Heart left ventricle (tissue), 13 donors: ENCODE measurements around the gene STATH.
"Not testable (repeated sequence)": the region's sequence is repeated elsewhere in the genome, so short reads cannot be mapped to it uniquely, and the experiment has no call there.

Experiments used
- POLR2A ChIP-seq, 2 donors: fragments of 450-650 bp; IDR thresholded peaks; one replicate each; pipeline ENCODE4 v1.6.1; 2017; ENCODE audit warnings: antibody characterized with exemption in 2 of 2, mild to moderate bottlenecking in 2 of 2, moderate library complexity in 2 of 2
- TF ChIP-seq, protein P1 (sequence below), 12 donors: fragments of 200-600 bp; sonication (generic) in 4 of 12; IDR thresholded peaks; one replicate each; pipeline versions ENCODE4 v1.5.0 to v1.8.0; 2018 to 2022; ENCODE audit warnings: antibody characterized with exemption in 12 of 12, mild to moderate bottlenecking in 5 of 12
- donor health status: ischemic (EF 13 %, LVEDD 7.1; RV severe dilation, severe dysfunction).
- donor health status: DM: no; HTN: yes; CAD: no.
- donor health status: DM: no; HTN: no; CAD: no.
- donor health status: ischemic (EF 25% LVEDD 6.9; RV normal size, moderate dysfunction).
- donor health status: ischemic (EF 25% LVEDD 5.7; RV mildly dilated, moderate dysfunction).
- donor health status: ischemic (EF 35%, LVEDD 5.7; RV mildly dilated, moderate dysfunction).
- donor health status: nonischemic (EF 11% LVEDD 7.7; RV severe dilation, severe dysfunction).
- donor health status: DM: yes; HTN: yes; CAD: no.
- donor health status: PGD.
- donor health status: ischemic (EF 29% LVEDD 5.4; RV normal size, mild dysfunction).
- donor health status: nonischemic (EF 23%, LVEDD 6.1; RV moderate dilation, normal function).

GRCh38 chr4:70028159-70028558 lies 32.4 kb downstream of the STATH start, which contains the start of gene HTN3:
- TF ChIP-seq, protein P1, sequence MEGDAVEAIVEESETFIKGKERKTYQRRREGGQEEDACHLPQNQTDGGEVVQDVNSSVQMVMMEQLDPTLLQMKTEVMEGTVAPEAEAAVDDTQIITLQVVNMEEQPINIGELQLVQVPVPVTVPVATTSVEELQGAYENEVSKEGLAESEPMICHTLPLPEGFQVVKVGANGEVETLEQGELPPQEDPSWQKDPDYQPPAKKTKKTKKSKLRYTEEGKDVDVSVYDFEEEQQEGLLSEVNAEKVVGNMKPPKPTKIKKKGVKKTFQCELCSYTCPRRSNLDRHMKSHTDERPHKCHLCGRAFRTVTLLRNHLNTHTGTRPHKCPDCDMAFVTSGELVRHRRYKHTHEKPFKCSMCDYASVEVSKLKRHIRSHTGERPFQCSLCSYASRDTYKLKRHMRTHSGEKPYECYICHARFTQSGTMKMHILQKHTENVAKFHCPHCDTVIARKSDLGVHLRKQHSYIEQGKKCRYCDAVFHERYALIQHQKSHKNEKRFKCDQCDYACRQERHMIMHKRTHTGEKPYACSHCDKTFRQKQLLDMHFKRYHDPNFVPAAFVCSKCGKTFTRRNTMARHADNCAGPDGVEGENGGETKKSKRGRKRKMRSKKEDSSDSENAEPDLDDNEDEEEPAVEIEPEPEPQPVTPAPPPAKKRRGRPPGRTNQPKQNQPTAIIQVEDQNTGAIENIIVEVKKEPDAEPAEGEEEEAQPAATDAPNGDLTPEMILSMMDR (IDR thresholded peaks at IDR 0.05) = not testable (repeated sequence)
- not testable (repeated sequence) for TF ChIP-seq POLR2A (IDR thresholded peaks at IDR 0.05)
